Measurements from ENCODE around the gene GALK1.
"Not testable (repeated sequence)": the region's sequence is repeated elsewhere in the genome, so short reads cannot be mapped to it uniquely, and the experiment has no call there.

Gene GALK1

DNA sequence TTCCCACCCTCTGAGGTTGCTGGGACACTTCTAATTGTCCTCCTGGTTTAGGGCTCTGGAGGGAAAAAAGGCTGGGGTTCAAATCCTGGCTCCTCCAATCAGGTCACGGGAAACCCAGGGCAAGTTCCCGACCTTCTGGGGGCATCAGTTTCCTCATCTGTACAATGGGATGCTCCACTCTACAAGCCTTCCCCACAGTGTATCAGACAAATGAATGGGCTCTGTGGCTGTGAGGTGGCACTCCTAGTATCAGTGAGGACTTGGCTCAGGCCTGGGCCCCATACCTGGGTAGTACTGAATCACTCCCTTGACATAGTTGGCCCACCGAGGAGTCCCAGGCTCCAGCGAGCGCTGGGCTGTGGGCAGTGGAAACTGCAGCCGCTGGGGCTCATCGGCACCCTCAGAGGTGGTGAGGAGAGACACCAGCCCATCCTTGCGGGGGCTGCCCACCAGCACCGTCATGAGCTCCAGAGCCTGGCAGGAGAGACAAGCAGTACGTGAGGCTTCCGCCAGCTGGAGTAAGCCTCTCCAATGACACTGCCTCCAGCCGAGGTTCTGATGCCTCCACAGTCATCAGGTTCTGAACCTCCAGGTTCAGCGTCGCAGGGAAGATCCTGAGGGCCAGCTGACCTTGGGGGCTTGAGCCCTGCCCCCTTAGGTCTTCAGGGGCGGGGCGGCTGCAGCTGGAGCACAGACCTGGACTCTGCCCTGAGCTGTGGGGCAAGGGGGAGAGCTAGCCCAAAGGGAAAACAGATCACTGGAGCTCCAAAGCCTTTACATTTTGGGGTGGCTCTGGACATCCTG is 1.2 kb downstream of the GALK1 start:
- peak; percentile 41 for DNase-seq

DNA sequence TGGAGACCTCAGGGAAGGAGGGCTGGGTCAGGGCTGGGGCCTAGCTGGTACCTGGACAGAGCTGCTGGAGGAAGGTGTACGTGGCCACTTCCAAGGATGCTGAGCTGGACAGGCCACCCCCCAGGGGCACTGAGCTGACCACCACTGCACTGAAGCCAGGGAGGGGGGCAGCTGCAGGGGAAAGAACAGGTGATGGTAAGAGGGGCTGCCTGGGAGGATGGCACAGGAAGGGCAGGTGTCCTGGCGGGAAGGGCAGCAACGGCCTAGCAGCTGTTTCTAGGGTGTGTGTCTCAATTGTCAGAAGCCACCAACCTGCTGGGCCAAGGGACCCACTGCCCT is 1.8 kb downstream of the GALK1 start:
- no peak for DNase-seq

- no peak for DNase-seq
Observed at GRCh38 chr17:75762513-75763268, 2.3 kb downstream of the GALK1 start.

- not testable (repeated sequence) for DNase-seq
Observed at GRCh38 chr17:75759978-75760640, 4.9 kb downstream of the GALK1 start.

- no peak for DNase-seq
Observed at GRCh38 chr17:75759457-75759856, 5.5 kb downstream of the GALK1 start.

- DNase-seq, result peak; percentile 41
Observed at GRCh38 chr17:75758131-75758905, 6.7 kb downstream of the GALK1 start.

GRCh38 chr17:75757086-75757681 is 7.8 kb downstream of the GALK1 start:
- no peak for DNase-seq

- no peak for DNase-seq
Observed at GRCh38 chr17:75756451-75757085, 8.4 kb downstream of the GALK1 start.

- peak; percentile 28 for DNase-seq
Observed at GRCh38 chr17:75755990-75756389, 9.0 kb downstream of the GALK1 start.

- peak; percentile 44 for DNase-seq
Observed at GRCh38 chr17:75755205-75755901, 9.6 kb downstream of the GALK1 start.

- no peak for DNase-seq
Observed at GRCh38 chr17:75754378-75755204, 10.4 kb downstream of the GALK1 start.

- DNase-seq, result peak; percentile 88
Observed at GRCh38 chr17:75753514-75754377, 11.2 kb downstream of the GALK1 start.

DNA sequence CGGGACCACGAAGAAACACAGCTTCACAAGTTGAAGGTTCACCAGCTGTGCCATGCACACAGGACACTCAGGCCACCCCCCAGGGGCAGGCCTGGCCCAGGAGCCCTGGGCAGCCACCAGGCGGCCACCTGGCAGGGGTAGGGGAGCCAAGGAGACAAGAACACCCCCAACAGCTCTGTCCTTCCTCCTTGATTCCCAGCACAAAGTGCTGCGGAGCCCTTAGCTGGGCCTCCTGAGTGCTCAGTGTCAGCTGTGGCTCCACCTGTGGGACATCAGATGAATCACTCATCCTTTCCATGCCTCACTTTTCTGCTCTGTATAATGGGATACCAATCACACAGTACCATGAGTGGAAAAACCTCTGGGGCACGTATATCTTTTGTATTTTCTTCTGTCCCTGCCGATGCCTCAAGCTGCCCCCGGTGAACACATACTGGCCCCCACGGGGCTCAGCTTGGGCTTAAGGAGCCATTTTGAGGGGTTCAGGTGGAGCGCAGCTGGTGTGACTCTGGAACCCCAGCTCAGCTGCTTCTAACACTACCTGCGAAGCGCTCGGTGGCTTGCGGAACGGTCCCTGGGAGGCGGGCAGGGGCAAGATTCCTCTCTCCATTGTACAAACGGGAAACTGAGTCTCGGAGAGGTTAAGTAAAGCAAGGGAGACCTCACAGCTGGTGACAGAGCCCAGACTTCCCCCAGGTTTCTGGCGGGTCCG is 12.0 kb downstream of the GALK1 start:
- peak; percentile 55 for DNase-seq

DNA sequence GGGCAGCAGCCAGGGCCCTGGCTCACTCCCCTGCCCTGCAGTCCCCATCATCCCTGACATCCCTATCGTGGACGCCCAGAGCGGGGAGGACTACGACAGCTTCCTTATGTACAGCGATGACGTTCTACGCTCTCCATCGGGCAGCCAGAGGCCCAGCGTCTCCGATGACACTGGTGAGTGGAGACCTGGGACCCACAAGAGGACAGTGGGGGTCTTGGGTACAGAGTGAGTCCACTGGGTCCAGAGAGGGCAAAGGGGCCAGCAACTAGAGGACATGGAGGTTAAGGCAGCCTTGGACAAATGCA is 12.6 kb downstream of the GALK1 start:
- DNase-seq, result peak; percentile 42

DNA sequence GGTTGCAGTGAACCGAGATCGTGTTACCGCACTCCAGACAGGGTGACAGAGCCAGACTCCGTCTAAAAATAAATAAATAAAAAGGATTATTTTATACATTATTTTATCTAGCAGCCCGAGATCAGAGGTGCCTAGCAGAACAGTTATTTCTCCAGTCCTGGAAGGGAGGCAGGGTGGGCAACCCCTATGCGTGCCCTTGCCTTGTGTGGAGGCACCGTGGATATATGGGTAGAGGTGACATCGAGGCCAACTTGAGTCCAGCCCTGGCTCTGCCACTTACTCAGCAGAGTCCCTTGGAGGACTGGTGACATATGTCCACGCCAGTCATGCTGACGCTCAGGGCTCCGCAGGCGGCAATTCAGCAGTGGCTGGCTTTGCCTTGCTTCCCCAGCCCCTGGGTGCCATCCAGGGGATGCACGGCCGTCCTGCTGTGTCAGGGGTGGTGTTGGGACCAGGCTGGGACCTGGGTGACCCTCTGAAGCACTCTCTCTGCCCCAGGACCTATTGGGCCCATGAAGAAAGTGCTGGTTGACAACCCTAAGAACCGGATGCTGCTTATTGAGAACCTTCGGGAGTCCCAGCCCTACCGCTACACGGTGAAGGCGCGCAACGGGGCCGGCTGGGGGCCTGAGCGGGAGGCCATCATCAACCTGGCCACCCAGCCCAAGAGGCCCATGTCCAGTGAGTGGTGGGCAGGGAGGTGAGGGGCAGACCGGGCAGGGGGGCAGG is 13.2 kb downstream of the GALK1 start:
- DNase-seq, result no peak

DNA sequence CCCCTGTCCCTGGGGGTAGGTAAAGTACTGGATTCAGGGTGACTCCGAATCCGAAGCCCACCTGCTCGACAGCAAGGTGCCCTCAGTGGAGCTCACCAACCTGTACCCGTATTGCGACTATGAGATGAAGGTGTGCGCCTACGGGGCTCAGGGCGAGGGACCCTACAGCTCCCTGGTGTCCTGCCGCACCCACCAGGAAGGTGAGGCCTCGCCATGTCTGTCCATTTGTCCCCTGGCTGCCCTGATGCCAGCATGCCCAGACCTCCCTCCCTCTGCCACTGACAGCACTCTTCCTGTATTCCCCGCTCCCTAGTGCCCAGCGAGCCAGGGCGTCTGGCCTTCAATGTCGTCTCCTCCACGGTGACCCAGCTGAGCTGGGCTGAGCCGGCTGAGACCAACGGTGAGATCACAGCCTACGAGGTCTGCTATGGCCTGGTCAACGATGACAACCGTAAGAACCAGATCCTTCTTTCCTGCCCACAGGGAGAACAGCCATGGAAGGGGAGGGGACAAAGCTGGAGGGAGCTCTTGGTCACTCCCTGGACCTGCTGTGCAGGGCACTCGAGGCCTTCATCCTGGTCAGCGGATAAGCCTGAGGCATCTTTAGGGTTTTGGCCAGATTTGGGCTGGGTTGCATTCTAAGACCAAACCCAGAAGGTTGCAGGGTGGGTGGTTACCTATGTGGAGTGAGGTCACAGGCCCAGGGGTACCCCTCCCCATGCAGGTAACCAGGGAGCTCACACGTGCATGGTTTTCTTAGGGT is 14.2 kb downstream of the GALK1 start:
- peak; percentile 51 for DNase-seq
